Measurements from ENCODE around the gene JARID2.
A peak's percentile ranks its signal among the peaks of the same experiment; 100 is the strongest.

The JARID2 gene

DNA sequence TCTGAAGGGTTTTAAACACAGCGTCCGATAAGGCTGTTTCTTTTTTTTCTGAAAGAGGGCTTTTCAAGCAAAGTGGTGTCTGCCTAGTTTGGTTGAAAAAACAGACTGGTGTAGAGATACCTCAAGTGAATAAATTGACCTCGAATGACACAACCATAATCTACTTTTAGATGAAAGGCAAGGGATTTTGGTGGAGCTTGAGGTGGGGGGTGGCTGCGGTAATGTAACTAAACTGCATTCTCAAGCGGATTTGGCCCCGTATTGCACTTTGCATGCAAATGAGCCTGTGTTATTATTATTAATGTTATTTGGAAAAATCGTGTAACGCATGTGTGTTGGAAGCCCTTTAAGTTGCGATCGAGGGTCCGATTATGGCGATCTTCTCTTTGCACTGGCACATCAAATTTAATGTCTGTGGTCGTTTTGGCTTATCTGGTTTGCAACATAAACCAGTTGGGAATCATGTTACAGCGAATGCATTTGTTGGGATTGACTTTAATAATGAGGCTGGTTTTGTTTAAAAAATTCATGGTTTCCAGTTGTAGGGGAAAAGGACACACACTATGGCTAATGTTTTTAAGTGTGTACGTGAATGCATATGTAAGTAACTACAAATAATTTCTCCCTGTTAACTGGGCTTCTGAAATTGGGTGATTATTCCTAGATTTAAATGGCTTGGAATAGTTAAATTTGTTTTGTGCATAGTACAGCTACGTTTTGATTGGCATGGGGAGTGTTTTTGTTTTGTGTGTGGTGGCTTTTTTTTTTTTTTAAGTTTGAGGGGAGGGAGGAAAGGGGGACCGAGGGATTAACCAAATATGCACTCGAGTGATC lies 1.0 kb downstream of the JARID2 start:
- no peak for DNase-seq

DNA sequence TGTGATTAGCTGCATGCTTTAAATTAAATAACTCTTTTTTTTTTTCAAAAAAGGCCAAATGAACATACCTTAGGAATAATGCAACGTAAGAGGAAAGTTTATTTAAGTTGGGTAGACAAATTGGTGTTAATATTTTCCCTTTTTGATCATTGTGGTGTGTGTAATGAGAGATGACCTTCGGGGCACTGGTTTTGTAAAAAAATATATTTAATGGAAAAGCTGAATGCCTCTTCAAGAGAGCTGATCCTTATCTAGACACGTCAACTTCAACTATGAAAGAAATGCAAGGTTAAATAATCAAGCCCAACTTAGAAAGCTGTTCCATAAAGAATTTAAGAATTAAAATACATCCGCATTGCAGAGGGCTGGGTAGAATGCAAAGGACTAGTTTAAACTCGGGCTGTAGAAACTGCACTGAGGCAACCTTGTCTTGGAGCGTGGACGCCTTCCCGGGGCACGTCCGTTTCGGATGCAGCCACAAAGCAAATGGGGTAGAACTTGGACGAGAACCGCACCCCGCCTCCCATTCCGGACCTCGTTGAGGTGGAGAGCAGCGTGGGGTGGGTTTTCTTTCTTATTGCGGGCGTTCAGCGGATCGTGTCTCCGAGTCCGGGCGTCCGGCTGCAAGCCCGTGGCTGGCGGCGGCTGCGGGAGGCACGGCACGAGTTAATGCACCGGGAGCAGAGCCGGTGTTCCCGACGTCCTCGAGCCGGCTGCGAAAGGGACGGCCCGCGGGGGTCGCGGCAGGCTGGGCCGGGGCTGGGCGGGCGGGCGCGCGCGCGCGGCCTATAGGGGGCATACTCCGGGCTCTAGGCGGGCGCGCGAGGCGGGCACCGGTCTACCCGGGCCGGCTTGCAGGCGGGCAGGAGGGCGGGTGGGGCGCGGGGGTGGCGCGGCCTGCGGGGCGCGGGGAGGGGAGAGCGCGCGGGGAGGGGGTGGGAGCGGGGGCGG lies 1.9 kb downstream of the JARID2 start:
- DNase-seq = peak in 44 of 56 donors; percentile 9 to 79 (median 62)

DNA sequence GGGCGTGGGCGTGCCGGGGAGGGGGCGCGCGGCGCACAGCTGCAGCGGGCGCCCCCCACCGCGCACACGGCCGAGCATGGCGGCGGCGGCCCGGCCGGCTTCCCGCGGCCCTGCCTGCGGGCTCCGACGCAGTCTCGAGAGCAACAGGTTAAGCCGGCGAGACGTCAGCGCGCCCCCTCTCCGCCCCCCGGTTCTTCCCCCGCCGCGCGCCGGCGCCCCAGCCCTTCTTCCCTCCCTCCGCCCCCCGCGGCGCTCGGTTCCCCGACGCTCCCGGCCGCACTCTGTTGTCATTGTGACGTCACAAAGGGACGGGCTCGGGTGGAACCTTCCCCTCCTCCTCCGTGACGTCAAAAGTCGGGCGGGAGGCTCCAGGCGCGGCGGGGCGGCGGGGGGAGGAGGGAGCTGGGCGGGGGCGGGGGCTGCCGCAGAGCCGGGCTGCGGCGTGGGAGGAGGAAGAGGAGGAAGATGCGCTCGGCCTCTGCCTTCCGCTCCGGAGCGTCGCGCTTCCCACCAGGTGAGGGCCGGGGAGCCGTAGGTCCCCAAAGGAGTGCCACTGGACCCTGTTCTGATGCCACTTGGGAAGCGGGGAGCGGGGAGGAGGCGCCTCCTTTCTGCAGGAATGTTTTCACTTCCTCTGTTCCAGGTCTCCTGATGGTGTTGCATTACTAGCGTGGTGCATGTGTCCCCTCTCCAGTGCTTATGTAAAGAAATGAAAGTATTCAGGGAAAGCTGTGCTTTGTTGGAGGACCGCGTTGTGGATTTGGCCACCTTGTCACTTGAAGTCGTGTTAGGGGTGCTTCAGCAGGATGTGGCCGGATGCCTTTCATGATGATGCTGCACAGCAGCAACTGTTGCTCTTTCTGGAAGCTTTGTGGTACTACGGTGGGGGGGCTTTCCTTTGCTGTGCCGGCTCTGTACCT lies 2.8 kb downstream of the JARID2 start:
- peak; percentile 59 to 97 (median 89) for DNase-seq

DNA sequence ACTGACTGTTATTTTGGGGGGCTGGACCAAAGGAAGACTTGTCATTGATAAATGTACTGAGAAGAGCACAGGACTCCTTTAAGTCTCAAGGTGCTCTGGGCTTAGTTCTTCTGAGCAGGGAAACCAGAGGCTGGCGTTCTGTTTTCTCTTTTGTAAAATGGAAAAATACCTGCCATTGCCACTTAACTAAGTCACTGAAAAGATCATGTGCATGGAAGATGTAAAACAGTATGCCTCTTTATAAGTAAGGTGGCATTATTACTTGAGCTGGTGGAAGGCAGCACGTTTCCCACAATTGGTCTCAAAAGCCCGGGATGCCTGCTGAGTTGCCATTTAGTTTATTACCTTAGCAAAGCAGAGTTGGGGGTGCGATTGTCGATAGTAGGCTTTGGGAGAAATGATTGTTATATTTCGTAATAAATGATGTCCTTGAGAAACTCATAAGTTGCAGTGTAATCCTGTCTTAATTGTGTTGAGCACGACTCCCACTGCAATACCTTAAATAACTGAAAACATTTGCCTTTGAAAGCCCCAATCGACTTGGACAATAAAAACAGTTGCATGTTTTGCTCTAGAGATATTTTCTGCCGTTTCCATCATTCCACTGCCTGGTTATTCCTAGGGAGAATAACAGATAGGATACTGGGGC lies 3.6 kb downstream of the JARID2 start:
- DNase-seq = peak in 4 of 56 donors; percentile 16 to 53 (median 24)

DNA sequence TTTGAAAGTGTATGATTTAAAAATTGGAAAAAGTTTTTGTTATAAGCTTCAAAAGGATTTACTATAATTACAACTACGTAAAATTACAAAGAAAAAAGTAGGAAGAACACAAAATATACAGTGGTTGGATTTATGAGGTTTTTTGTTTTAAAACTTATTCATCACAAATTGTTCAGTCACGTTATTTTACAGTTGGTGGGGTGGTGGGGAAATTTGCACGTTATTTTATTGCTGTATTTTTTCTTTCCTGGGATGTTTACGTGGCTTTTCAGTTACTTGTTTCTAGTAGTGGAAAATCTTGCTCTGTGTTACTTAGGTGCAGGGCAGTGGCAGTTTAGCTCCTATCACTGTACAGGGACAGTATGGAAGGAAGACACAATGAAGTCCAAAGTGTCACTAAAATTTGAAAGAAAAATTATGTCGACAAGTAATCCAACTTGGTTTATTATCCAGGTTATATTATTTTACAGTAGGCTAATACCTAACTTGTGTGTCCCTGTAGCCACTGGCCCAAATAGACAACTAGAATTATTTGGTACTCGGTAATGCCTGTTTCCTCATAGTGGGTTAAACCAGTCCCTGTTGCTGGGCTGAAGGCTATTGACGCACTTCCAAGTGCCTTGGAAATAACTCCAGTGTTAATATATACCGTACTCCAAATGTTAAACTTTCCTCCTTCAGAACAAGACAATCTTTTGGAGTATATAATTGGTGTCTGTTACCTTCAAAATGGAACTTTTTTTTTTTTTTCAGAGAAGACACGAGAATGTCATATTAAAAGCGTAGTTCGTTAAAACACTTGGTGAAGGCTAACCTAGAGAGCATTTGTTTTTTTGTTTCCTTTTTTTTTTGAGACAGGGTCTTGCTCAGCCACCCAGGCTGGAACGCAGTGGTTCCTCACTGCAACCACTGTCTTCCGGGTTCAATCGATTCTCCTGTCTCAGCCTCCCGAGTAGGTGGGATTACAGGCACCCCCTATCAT lies 4.6 kb downstream of the JARID2 start:
- no peak for DNase-seq

DNA sequence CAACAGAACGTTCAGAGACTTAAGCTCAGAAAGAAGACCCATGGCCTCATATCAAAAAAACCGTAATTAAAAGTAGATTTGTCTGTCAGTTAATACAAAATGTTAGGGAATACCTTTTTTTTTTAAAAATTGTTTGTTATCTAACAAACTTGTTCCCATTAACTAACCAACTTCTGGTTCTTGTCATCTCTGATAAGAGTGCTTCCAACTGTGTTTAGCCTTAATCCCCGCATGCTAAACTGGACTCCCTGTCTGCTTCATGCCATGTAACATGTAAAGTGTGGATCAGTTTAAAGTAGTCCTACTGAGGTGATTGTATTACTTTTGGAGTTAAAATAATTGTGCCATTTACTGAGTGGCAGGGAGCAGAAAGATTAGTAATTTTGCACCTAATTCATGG lies 6.3 kb downstream of the JARID2 start:
- no peak for DNase-seq

DNA sequence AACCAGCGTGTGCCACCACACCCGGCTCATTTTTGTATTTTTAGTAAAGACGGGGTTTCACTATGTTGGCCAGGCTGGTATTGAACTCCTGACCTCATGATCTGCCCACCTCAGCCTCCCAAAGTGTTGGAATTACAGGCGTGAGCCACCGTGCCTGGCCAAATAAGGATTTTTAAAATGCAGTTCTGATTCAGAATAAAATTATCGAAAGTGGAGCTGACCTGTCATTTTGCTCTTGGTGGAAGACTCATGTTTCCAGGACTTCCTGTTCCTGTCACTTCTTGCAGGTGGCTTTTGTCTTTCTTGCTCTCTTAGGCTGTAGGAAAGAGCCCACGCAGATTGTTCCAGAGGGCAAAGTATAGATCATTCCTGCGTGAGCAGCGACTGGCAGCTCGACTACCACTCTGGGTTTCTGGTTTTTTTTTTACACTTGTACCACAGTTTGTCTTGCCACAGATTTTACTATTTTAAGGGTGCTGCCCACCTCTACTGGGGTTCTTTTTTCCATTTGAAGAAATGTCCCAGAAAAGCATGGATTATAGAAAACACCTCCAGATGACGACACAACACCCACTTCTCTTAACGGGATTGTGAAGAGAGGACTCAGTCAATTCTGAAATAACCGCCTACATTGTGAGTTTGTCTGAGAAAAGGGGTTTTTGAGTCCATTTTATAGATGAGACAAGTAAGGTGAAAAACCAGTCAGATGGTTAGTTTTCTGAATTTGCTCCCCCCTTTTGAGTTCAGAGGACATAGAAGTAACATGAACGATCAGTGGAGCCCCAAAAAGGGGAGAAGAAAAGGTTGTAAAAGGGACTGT lies 7.5 kb downstream of the JARID2 start:
- DNase-seq = peak in 3 of 56 donors; percentile 14 to 26 (median 18)

DNA sequence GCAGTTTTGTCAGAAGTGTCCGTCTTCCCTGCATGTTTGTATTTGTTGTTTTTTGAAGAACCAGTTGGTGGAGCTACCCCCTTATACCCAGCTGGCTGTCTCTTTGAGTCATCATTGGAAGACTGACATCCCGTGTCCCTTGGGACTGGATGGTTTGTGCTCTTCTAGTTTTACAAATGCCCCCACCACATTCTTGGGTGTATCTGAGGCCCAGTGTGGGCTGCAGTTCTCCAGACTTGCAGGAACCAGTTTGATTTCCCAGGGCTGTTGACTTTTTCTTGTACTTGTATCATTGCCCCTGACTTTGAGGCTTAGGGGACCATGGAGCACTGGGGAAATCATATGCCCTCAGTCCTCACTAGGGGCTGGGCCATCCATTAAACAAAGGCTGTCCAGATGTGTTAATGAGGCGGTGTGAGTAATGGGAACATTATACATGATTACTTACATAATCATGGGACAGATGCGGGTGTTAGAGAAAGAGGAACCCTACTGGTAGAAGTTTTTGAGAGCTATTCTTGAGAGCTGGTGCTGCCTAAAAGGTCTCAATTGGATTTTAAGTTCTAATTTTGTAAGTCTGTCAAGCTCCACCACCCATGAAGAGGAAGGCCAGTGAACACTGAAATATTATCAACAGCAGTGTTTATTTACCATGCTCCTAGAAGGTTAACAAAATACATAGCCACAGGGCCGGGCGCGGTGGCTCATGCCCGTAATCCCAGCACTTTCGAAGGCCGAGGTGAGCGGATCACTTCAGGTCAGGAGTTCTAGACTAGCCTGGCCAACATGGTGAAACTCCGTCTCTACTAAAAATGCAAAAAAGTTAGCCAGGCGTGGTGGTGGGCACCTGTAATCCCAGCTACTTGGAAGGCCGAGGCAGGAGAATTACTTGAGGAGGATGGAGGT lies 8.5 kb downstream of the JARID2 start:
- peak in 25 of 56 donors; percentile 11 to 60 (median 26) for DNase-seq

DNA sequence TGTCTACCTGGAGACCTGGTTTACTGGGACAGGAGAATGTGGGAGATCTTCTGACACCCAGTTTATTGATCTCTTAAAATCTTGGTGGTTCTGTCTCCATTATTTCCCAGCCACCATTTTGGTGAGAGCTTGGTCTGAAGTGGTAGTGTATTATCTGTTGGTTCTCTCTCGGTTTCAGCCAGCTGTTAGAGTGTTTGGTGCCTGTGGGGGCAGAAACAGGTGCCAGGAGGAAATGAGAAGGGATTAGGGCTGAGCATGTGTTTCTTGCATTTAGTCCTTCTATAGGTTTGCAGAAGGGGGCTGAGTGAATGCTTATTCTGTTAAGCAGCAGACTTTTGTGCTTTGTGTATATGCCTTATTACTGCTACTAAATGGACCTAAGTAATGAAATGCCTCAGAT lies 9.6 kb downstream of the JARID2 start:
- DNase-seq = no peak

DNA sequence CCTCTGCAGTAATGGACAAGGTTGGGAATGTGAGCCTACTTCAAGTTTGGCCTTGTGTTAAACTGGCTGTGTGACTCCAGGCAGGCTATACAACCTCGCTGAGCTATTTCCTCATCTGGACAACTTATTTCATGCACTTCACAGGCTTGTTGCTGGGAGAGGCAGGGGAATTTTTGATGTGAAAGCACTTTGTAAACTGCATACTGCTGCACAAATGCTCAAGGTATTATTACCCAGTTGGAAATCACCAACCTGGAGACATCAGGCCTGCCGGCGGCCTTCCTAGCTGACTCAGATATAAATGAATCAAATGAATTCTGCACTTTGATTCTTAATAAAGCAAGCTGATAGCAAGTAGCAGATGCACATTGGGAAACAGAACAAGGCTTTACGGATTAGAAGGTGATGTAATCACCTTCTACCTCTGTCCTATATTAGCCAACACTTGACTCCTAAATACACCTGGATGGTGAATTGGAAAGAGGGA lies 10.1 kb downstream of the JARID2 start:
- peak in 3 of 56 donors; percentile 7 to 17 (median 11) for DNase-seq

DNA sequence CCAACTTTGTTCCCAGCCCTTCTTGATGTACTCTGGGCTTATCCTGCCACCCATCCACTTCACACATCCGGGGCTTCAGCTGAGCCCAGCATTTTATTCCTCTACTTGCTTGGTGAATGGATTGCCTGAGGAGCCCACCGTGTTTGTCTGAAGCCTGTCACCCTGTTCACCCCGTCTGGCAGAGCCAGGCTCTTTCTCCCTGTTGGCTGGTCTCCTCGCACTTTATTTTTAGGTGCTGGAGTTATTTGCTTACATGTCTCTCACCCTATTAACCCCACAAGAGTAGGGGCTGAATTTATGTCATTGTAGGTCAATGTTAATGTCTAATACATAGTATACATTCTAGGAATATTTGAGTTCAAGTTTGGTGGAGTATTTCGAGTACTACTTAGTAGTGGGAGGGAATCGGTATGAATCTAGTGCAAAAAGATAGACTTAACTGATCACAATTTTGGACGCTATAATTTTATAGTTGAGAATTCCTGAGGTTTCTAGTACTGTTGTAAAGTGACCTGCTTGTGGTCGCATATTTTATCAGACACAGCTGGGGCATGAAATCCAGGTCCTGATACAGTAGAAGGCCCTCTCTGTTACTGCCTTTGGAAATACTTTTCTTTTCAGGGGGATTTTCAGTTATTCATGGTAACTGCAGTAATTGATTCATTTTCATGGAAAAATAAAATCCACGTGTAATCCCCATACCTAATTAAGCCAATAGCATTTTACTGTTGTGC lies 10.8 kb downstream of the JARID2 start:
- DNase-seq = peak in 1 of 56 donors; percentile 17

DNA sequence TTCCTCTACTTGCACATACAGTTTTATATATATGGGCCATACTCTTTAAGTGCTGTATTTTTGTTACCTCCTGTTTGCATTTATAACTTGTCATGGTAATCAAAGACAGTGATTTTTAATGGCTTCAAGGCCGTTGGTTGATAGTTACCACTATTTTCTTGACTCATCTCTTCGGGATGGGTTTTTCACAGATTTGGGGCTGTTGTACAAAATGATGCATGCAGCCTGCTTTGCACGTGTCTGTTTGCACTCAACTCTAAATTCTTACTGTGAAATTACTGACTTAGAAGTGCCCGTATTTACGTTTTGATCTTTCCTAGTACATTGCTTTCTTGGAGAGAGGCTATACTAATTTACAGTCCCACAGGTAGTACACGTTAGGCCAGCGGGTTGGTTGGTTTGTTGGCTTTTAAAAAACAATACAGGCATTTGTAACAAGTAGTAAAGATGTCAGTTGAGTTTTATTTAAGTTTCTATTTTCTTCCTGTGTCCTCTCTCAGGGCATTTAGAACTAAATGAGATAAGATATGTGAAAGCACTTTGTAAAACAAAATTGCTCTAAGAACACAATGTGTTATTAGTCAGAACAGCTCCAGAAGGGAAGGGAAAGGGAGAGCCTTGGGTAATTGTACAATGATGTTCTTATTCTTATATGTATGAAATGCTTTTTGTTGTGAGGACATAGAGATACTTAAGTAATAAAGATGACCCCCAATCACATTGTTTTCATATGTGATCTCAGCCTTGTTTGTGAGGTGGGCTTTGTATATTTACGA lies 11.7 kb downstream of the JARID2 start:
- DNase-seq = no peak

DNA sequence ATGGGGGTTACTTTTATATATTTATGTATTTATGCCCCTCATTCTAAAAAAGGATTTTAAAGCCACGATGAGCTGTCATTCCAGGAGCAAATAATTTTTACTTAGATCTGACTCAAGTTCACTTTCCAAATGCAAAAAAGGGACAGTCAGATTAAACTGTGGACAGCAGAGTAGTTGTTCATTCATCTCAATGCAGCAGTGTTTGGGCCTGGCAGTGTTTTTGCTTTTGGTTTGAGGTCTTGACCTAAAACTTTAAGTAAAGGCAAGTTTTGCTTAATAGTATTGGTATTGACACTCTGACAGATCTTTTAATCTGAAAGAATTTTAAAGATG lies 13.9 kb downstream of the JARID2 start:
- peak in 4 of 56 donors; percentile 6 to 10 (median 10) for DNase-seq

DNA sequence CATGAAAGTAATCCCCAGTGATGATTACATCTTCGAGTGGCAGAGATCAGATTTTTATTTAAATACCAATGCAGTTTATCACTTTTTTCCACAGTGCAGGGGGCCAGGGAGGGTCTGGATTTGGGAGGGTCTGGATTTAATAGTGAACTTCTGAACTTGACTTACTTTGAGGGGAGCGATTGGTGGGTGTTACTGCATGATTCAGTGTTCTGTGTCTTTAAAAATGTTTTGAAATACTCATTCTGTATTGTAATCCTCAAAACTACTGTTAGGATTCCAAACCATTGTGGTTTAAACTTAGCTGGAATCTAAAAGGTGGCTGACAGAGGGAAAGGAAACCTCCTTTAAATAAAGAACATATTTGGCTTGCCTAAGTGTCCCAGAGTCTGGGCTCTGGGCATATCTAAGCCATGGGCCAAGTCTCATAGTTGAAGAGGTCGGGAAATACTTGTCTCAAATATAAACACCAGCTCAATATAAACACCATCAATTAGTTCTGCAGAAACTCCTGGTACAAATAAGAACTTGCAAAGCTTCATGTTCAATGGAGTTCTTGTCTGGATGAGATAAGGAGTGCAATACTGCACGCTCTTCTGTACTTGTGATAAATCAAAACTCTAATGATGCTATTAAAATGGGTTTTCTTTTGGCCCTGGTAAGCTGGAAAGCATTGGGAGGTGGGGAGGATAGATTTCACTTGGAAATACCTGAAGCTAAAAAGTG lies 14.4 kb downstream of the JARID2 start:
- no peak for DNase-seq

All from nucleus accumbens (tissue), 56 donors.